Fibroblast of upper back skin (primary cell): Measurements from ENCODE around the gene USH2A.
"Not testable (repeated sequence)": the region's sequence is repeated elsewhere in the genome, so short reads cannot be mapped to it uniquely, and the experiment has no call there.

Experiments used
- DNase-seq: peaks from one replicate; pipeline ENCODE4 v3.0.0-alpha.2; 2013

The USH2A gene

GRCh38 chr1:216387782-216388181 is 35.5 kb downstream of the USH2A start:
- DNase-seq = no peak

GRCh38 chr1:216379441-216379840 is 43.8 kb downstream of the USH2A start:
- no peak for DNase-seq

GRCh38 chr1:216368249-216368648 is 55.0 kb downstream of the USH2A start:
- no peak for DNase-seq

- DNase-seq = no peak
These were observed 56.3 kb downstream of the USH2A start for GRCh38 chr1:216366979-216367378.

- no peak for DNase-seq
These were observed 66.3 kb downstream of the USH2A start for GRCh38 chr1:216356945-216357344.

GRCh38 chr1:216350186-216350585 is 73.1 kb downstream of the USH2A start:
- no peak for DNase-seq

- DNase-seq = no peak
These were observed 76.7 kb downstream of the USH2A start for GRCh38 chr1:216346526-216346925.

GRCh38 chr1:216340542-216340941 is 82.7 kb downstream of the USH2A start:
- not testable (repeated sequence) for DNase-seq

- no peak for DNase-seq
These were observed 90.8 kb downstream of the USH2A start for GRCh38 chr1:216332462-216332861.

- DNase-seq = no peak
These were observed 91.2 kb downstream of the USH2A start for GRCh38 chr1:216332003-216332402.

GRCh38 chr1:216331211-216331610 is 92.0 kb downstream of the USH2A start:
- DNase-seq = no peak

GRCh38 chr1:216330262-216330661 is 93.0 kb downstream of the USH2A start:
- peak; percentile 2 for DNase-seq

- DNase-seq = peak; percentile 4
These were observed 97.3 kb downstream of the USH2A start for GRCh38 chr1:216325946-216326345.

GRCh38 chr1:216325336-216325735 is 97.9 kb downstream of the USH2A start:
- no peak for DNase-seq

- no peak for DNase-seq
These were observed 99.9 kb downstream of the USH2A start for GRCh38 chr1:216323344-216323743.

GRCh38 chr1:216314379-216315095 is 108.7 kb downstream of the USH2A start:
- DNase-seq = peak; percentile 31

- peak; percentile 60 for DNase-seq
These were observed 112.5 kb downstream of the USH2A start for GRCh38 chr1:216310776-216311175.

- DNase-seq = no peak
These were observed 116.4 kb downstream of the USH2A start for GRCh38 chr1:216306830-216307229.

- no peak for DNase-seq
These were observed 119.6 kb downstream of the USH2A start for GRCh38 chr1:216303690-216304089.

GRCh38 chr1:216293683-216294082 is 129.6 kb downstream of the USH2A start:
- no peak for DNase-seq

GRCh38 chr1:216290074-216290473 is 133.2 kb downstream of the USH2A start:
- DNase-seq = no peak

GRCh38 chr1:216285052-216285451 is 138.2 kb downstream of the USH2A start:
- no peak for DNase-seq

- DNase-seq = no peak
These were observed 141.5 kb downstream of the USH2A start for GRCh38 chr1:216281757-216282156.

GRCh38 chr1:216270086-216270773 is 153.0 kb downstream of the USH2A start:
- no peak for DNase-seq

GRCh38 chr1:216261631-216262030 is 161.6 kb downstream of the USH2A start:
- DNase-seq = no peak
